ENCODE data around the gene TSPAN9.
A peak's percentile ranks its signal among the peaks of the same experiment; 100 is the strongest.

TSPAN9 gene

GRCh38 chr12:3305904-3306619, 228.9 kb downstream of the TSPAN9 start:
- Mint-ChIP-seq H3K36me3 (ENCODE audit: low read depth) (no peaks in the 10 kb centered on the region), H3K4me3 (no peak overlapping the region), H3K27ac (no peak overlapping the region), H3K9me3 (no peaks in the 10 kb centered on the region), H3K4me1 (peaks cover 33% of the 10 kb centered on the region), H3K27me3 (ENCODE audit: low read depth) (peaks cover 57% of the 10 kb centered on the region)
- TF ChIP-seq CTCF (IDR thresholded peaks at IDR 0.05; ENCODE audit: unreplicated experiment in 3 of 3) = no peak

- Mint-ChIP-seq H3K27me3 (ENCODE audit: low read depth) (peaks cover 63% of the 10 kb centered on the region), H3K36me3 (ENCODE audit: low read depth) (no peaks in the 10 kb centered on the region), H3K27ac (peak overlapping the region in 1 of 3 experiments; percentile 50), H3K4me1 (peaks cover 31% of the 10 kb centered on the region), H3K9me3 (no peaks in the 10 kb centered on the region), H3K4me3 (peak overlapping the region in 1 of 3 experiments; percentile 35)
- TF ChIP-seq CTCF (IDR thresholded peaks at IDR 0.05; ENCODE audit: unreplicated experiment in 3 of 3) = no peak
Observed at GRCh38 chr12:3307389-3307788, 230.2 kb downstream of the TSPAN9 start.

- H3K4me3 Mint-ChIP-seq = no peak overlapping the region
- peaks cover 28% of the 10 kb centered on the region for H3K4me1 Mint-ChIP-seq
- H3K27ac Mint-ChIP-seq = peak overlapping the region in 1 of 3 experiments; percentile 50
- TF ChIP-seq CTCF (IDR thresholded peaks at IDR 0.05; ENCODE audit: unreplicated experiment in 3 of 3) = no peak
- peaks cover 57% of the 10 kb centered on the region for H3K27me3 Mint-ChIP-seq (ENCODE audit: low read depth)
- no peaks in the 10 kb centered on the region for H3K36me3 Mint-ChIP-seq (ENCODE audit: low read depth)
- H3K9me3 Mint-ChIP-seq = no peaks in the 10 kb centered on the region
Observed at GRCh38 chr12:3308063-3308462, 230.9 kb downstream of the TSPAN9 start.

GRCh38 chr12:3308609-3309008, 231.4 kb downstream of the TSPAN9 start:
- Mint-ChIP-seq H3K4me3 (no peak overlapping the region), H3K27me3 (ENCODE audit: low read depth) (peaks cover 58% of the 10 kb centered on the region), H3K4me1 (peaks cover 34% of the 10 kb centered on the region), H3K36me3 (ENCODE audit: low read depth) (no peaks in the 10 kb centered on the region), H3K27ac (no peak overlapping the region), H3K9me3 (no peaks in the 10 kb centered on the region)
- TF ChIP-seq CTCF (IDR thresholded peaks at IDR 0.05; ENCODE audit: unreplicated experiment in 3 of 3) = no peak

GRCh38 chr12:3309805-3310204, 232.6 kb downstream of the TSPAN9 start:
- Mint-ChIP-seq H3K36me3 (ENCODE audit: low read depth) (no peaks in the 10 kb centered on the region), H3K4me1 (peaks cover 40% of the 10 kb centered on the region), H3K4me3 (no peak overlapping the region), H3K27me3 (ENCODE audit: low read depth) (peaks cover 54% of the 10 kb centered on the region), H3K9me3 (no peaks in the 10 kb centered on the region), H3K27ac (no peak overlapping the region)
- TF ChIP-seq CTCF (IDR thresholded peaks at IDR 0.05; ENCODE audit: unreplicated experiment in 3 of 3) = no peak
